Natural killer cell (primary cell): Measurements from ENCODE around the gene CCL21. TPM values are rescaled to one million over a fixed set of nuclear protein-coding genes. Genes with fewer than 3 reads are reported as not detected.

Experiments
- ATAC-seq, 3 donors: fragments of 150-1000 bp in 2 of 3; fragments of 200-7000 bp in 1 of 3; cut with Tn5 transposase; 1 replicate in 1 of 3; 2 replicates in 2 of 3; pipeline ENCODE4 v1.10.0; 2021; ENCODE audit warnings: mild to moderate bottlenecking in 2 of 3, moderate library complexity in 2 of 3
- DNase-seq, 2 donors: peaks; one replicate each; pipeline versions ENCODE4 v3.0.0 to v3.0.0-alpha.2; 2013 to 2021; ENCODE audit warnings: mixed read lengths in 1 of 2
- H3K27ac ChIP-seq: one replicate; pipeline ENCODE4 v1.5.1; 2013; ENCODE audit warnings: mild to moderate bottlenecking, low read length
- H3K27me3 ChIP-seq: one replicate; pipeline ENCODE4 v1.6.1; 2013; ENCODE audit warnings: low read length; ENCODE audit not compliant: control insufficient read depth, insufficient read depth
- H3K36me3 ChIP-seq: one replicate; pipeline ENCODE4 v1.6.1; 2013; ENCODE audit warnings: low read length; ENCODE audit not compliant: control insufficient read depth, insufficient read depth
- H3K4me1 ChIP-seq: one replicate; pipeline ENCODE4 v1.6.1; 2013; ENCODE audit warnings: low read length; ENCODE audit not compliant: control insufficient read depth, insufficient read depth
- H3K4me3 ChIP-seq: one replicate; pipeline ENCODE4 v1.5.1; 2013; ENCODE audit warnings: low read length
- H3K9me3 ChIP-seq: one replicate; pipeline ENCODE4 v1.6.1; 2013; ENCODE audit warnings: low read length; ENCODE audit not compliant: control insufficient read depth, insufficient read depth
- H3K27ac Mint-ChIP-seq, 2 donors: one replicate each; pipeline ENCODE4 v1.8.0; 2022; ENCODE audit warnings: mild to moderate bottlenecking in 2 of 2, mixed read lengths in 2 of 2, moderate library complexity in 1 of 2
- H3K27me3 Mint-ChIP-seq, 2 donors: one replicate each; pipeline ENCODE4 v1.8.0; 2022; ENCODE audit warnings: low read depth in 2 of 2, mixed read lengths in 2 of 2
- H3K36me3 Mint-ChIP-seq: one replicate; pipeline ENCODE4 v1.8.0; 2022; ENCODE audit warnings: mixed read lengths
- H3K4me1 Mint-ChIP-seq, 2 donors: one replicate each; pipeline ENCODE4 v1.8.0; 2022; ENCODE audit warnings: mixed read lengths in 2 of 2
- H3K4me3 Mint-ChIP-seq: one replicate; pipeline ENCODE4 v1.8.0; 2022; ENCODE audit warnings: mild to moderate bottlenecking, moderate library complexity, mixed read lengths
- H3K9me3 Mint-ChIP-seq, 2 donors: one replicate each; pipeline ENCODE4 v1.8.0; 2022; ENCODE audit warnings: mixed read lengths in 2 of 2
- CTCF ChIP-seq: fragments of 200-600 bp; IDR thresholded peaks from one replicate; pipeline ENCODE4 v1.8.0; 2022; ENCODE audit warnings: antibody characterized with exemption
- WGBS: methylation state at CpG from one replicate; pipeline ENCODE4 v1.1.7; 2013; ENCODE audit warnings: missing lambda C conversion rate; ENCODE audit not compliant: insufficient coverage; 5-methylcytosine and 5-hydroxymethylcytosine counted together
- intact Hi-C: fragments of 100-400 bp; cut with micrococcal nuclease; formaldehyde crosslinking; loops from one replicate; pipeline ENCODE4 v1.14.2; 2022
- total RNA-seq, 4 donors: library from RNA; stranded (reverse); fragments of 120-200 nt in 1 of 4; gene quantifications; one replicate each; pipeline versions ENCODE4 v1.2.3 to v1.2.4, GENCODE V29; 2013 to 2022

The CCL21 gene
- total RNA-seq, 3 donors from 2014 or later (not counting 1 experiment from before 2014, with no cell fraction given), result not detected

GRCh38 chr9:34664281-34665066 lies 45.5 kb downstream of the CCL21 start:
- H3K4me3 Mint-ChIP-seq, result peak overlapping the region; percentile 90
- WGBS, result 23% methylated on average over 18 of the region's 18 CpGs
- H3K9me3 Mint-ChIP-seq, result no peaks in the 10 kb centered on the region
- ATAC-seq, result peak; percentile 43 to 57 (median 46)
- H3K4me3 ChIP-seq, result peak overlapping the region; percentile 54
- H3K27ac Mint-ChIP-seq, result peak overlapping the region; percentile 86 to 92
- no peaks in the 10 kb centered on the region for H3K27me3 Mint-ChIP-seq
- peaks cover 24% of the 10 kb centered on the region for H3K4me1 ChIP-seq
- H3K9me3 ChIP-seq, result no peaks in the 10 kb centered on the region
- no peaks in the 10 kb centered on the region for H3K27me3 ChIP-seq
- H3K36me3 Mint-ChIP-seq, result no peaks in the 10 kb centered on the region
- DNase-seq, result peak; percentile 65 to 86
- peaks cover 11 to 26% of the 10 kb centered on the region in 2 donors for H3K4me1 Mint-ChIP-seq
- H3K27ac ChIP-seq, result peak overlapping the region; percentile 7
- peaks cover 3% of the 10 kb centered on the region for H3K36me3 ChIP-seq
- intact Hi-C loops, result loop anchor here (1.0 to 2.0 kb wide), 4 partner anchors 18 to 206 kb away; partner anchors contain the start of genes DNAI1, FAM219A, GALT and SIGMAR1
- TF ChIP-seq CTCF, result peak; percentile 84

- Histone ChIP-seq H3K36me3 (peaks cover 3% of the 10 kb centered on the region), H3K27me3 (no peaks in the 10 kb centered on the region), H3K4me1 (peaks cover 24% of the 10 kb centered on the region), H3K4me3 (no peak overlapping the region), H3K27ac (no peak overlapping the region), H3K9me3 (no peaks in the 10 kb centered on the region)
- no peaks in the 10 kb centered on the region for H3K36me3 Mint-ChIP-seq
- H3K4me3 Mint-ChIP-seq, result no peak overlapping the region
- H3K4me1 Mint-ChIP-seq, result peaks cover 11 to 26% of the 10 kb centered on the region in 2 donors
- DNase-seq, result peak in 1 of 2 donors; percentile 67
- H3K9me3 Mint-ChIP-seq, result no peaks in the 10 kb centered on the region
- no peak for TF ChIP-seq CTCF
- intact Hi-C loops, result no loop called here
- no peaks in the 10 kb centered on the region for H3K27me3 Mint-ChIP-seq
- H3K27ac Mint-ChIP-seq, result peak overlapping the region in 1 of 2 donors; percentile 9
- ATAC-seq, result no peak
Measured at GRCh38 chr9:34663303-34663605, 46.7 kb downstream of the CCL21 start.

GRCh38 chr9:34662526-34663302 lies 47.2 kb downstream of the CCL21 start, which contains the start of gene CCL27:
Gene CCL27, minus strand, starts transcription at chr9:34662657. Its CDS starts 24 bp downstream, at chr9:34662633.
- Mint-ChIP-seq H3K9me3 (no peaks in the 10 kb centered on the region), H3K36me3 (no peaks in the 10 kb centered on the region), H3K27me3 (no peaks in the 10 kb centered on the region), H3K4me1 (peaks cover 11 to 26% of the 10 kb centered on the region in 2 donors), H3K27ac (peak within 1 kb of the TSS in 1 of 2 donors; percentile 9), H3K4me3 (no peak within 1 kb of the TSS)
- Histone ChIP-seq H3K4me3 (no peak within 1 kb of the TSS), H3K36me3 (peaks cover 3% of the 10 kb centered on the region), H3K4me1 (peaks cover 24% of the 10 kb centered on the region), H3K27me3 (no peaks in the 10 kb centered on the region), H3K27ac (peak within 1 kb of the TSS; percentile 8), H3K9me3 (no peaks in the 10 kb centered on the region)
- intact Hi-C loops, result no loop called here
- WGBS, result 91% methylated on average over 3 of the region's 4 CpGs
- DNase-seq, result no peak
- no peak for TF ChIP-seq CTCF
- no peak for ATAC-seq
